PC-9 (cell line): ENCODE data around the gene PIAS1.

Source experiments
- EZH2 ChIP-seq: fragments of 200-600 bp; sonication (generic); IDR thresholded peaks from 2 replicates; pipeline ENCODE4 v1.8.0; 2017; ENCODE audit warnings: antibody characterized with exemption, low read depth
- TF ChIP-seq, protein P1 (sequence below): fragments of 200-600 bp; sonication (generic); conservative IDR thresholded peaks from 2 replicates; pipeline ENCODE4 v1.6.1; 2017; ENCODE audit warnings: mixed run types, antibody characterized with exemption, mild to moderate bottlenecking, moderate library complexity

DNA sequence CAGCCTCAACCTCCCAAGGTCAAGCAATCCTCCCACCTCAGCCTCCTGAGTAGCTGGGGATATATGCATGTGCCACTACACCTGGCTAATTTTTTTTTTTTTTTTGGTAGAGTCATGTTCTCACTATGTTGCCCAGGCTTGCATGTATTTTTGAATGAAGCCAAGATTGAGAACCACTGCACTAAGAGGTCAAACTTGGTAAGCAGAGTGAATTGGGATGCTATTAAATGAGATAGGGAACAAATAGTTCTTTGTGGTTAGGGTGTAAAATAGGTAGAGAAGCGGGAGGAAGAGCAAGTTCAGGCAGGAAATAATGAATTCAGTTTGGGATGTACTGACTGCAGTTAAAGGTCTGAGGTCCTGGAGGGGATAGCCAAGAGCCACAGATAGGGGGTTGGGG, 39.9 kb upstream of the PIAS1 start:
- TF ChIP-seq, protein P1, sequence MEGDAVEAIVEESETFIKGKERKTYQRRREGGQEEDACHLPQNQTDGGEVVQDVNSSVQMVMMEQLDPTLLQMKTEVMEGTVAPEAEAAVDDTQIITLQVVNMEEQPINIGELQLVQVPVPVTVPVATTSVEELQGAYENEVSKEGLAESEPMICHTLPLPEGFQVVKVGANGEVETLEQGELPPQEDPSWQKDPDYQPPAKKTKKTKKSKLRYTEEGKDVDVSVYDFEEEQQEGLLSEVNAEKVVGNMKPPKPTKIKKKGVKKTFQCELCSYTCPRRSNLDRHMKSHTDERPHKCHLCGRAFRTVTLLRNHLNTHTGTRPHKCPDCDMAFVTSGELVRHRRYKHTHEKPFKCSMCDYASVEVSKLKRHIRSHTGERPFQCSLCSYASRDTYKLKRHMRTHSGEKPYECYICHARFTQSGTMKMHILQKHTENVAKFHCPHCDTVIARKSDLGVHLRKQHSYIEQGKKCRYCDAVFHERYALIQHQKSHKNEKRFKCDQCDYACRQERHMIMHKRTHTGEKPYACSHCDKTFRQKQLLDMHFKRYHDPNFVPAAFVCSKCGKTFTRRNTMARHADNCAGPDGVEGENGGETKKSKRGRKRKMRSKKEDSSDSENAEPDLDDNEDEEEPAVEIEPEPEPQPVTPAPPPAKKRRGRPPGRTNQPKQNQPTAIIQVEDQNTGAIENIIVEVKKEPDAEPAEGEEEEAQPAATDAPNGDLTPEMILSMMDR, result no peak
- no peak for TF ChIP-seq EZH2
